Measurements from ENCODE around the gene TRERF1. TPM values are rescaled to one million over a fixed set of nuclear protein-coding genes. Genes with fewer than 3 reads are reported as not detected.

Gene TRERF1
- total and polyA plus RNA-seq, 9 donors, result 4.5 to 13.7 (median 7.8) TPM

- intact Hi-C loops (cut with DNase I), result no loop called here
- Histone ChIP-seq H3K27ac (no peak overlapping the region), H3K36me3 (no peaks in the 10 kb centered on the region), H3K27me3 (no peaks in the 10 kb centered on the region), H3K4me3 (no peak overlapping the region), H3K9me3 (no peaks in the 10 kb centered on the region), H3K4me1 (ENCODE audit: insufficient read depth) (peaks cover 4% of the 10 kb centered on the region)
- TF ChIP-seq EP300 (IDR thresholded peaks at IDR 0.05) (no peak), CTCF (IDR thresholded peaks at IDR 0.05) (no peak), POLR2A (IDR thresholded peaks at IDR 0.05) (no peak)
- WGBS, 3 donors, result 81 to 83% (median 82%) methylated on average over 11 of the region's 11 CpGs
- no peak for DNase-seq
These were observed 113.6 kb downstream of the TRERF1 start for GRCh38 chr6:42337985-42338743.

- Histone ChIP-seq H3K4me1 (ENCODE audit: insufficient read depth) (peaks cover 4% of the 10 kb centered on the region), H3K27ac (no peak overlapping the region), H3K36me3 (no peaks in the 10 kb centered on the region), H3K9me3 (no peaks in the 10 kb centered on the region), H3K27me3 (no peaks in the 10 kb centered on the region), H3K4me3 (no peak overlapping the region)
- TF ChIP-seq EP300 (IDR thresholded peaks at IDR 0.05) (no peak), POLR2A (IDR thresholded peaks at IDR 0.05) (no peak), CTCF (IDR thresholded peaks at IDR 0.05) (no peak)
- WGBS, 3 donors, result 84 to 92% (median 87%) methylated on average over 5 of the region's 5 CpGs
- no peak for DNase-seq
- intact Hi-C loops (cut with DNase I), result no loop called here
These were observed 115.3 kb downstream of the TRERF1 start for GRCh38 chr6:42336431-42336830.

- H3K9me3 ChIP-seq, result no peaks in the 10 kb centered on the region
- intact Hi-C loops (cut with DNase I), result no loop called here
These were observed 115.8 kb downstream of the TRERF1 start for GRCh38 chr6:42335896-42336295.

GRCh38 chr6:42334870-42335269, 116.9 kb downstream of the TRERF1 start:
- Histone ChIP-seq H3K4me1 (ENCODE audit: insufficient read depth) (peaks cover 4% of the 10 kb centered on the region), H3K9me3 (no peaks in the 10 kb centered on the region), H3K27me3 (no peaks in the 10 kb centered on the region), H3K4me3 (no peak overlapping the region), H3K27ac (no peak overlapping the region), H3K36me3 (no peaks in the 10 kb centered on the region)
- WGBS, 3 donors, result 97 to 100% (median 97%) methylated on average over 2 of the region's 2 CpGs
- TF ChIP-seq CTCF (IDR thresholded peaks at IDR 0.05), result no peak
- TF ChIP-seq POLR2A (IDR thresholded peaks at IDR 0.05), result no peak
- TF ChIP-seq EP300 (IDR thresholded peaks at IDR 0.05), result no peak
- intact Hi-C loops (cut with DNase I), result no loop called here
- DNase-seq, result no peak

More at GRCh38 chr6:42335896-42336295, 115.8 kb downstream of the TRERF1 start:
- Histone ChIP-seq H3K27me3 (no peaks in the 10 kb centered on the region), H3K36me3 (no peaks in the 10 kb centered on the region), H3K4me1 (ENCODE audit: insufficient read depth) (peaks cover 4% of the 10 kb centered on the region), H3K27ac (no peak overlapping the region), H3K4me3 (no peak overlapping the region)
- TF ChIP-seq CTCF (IDR thresholded peaks at IDR 0.05), result no peak
- no peak for TF ChIP-seq EP300 (IDR thresholded peaks at IDR 0.05)
- no peak for TF ChIP-seq POLR2A (IDR thresholded peaks at IDR 0.05)
- DNase-seq, result no peak
- 92 to 95% (median 94%) methylated on average over 5 of the region's 5 CpGs for WGBS, 3 donors
